Measurements from ENCODE around the gene TEP1. TPM values are rescaled to one million over a fixed set of nuclear protein-coding genes. Genes with fewer than 3 reads are reported as not detected.
"Not testable (repeated sequence)": the region's sequence is repeated elsewhere in the genome, so short reads cannot be mapped to it uniquely, and the experiment has no call there.

TEP1 gene
- polyA plus RNA-seq, 12 donors: 12.3 to 23.8 (median 18.8) TPM; not detected in 1

- DNase-seq: peak; percentile 100
These were observed 70.0 kb downstream of the TEP1 start, which contains the start of gene PARP2 for GRCh38 chr14:20343092-20343861. Gene PARP2 (plus strand): TSS chr14:20343635. CDS start chr14:20343642, 7 bp downstream.

- DNase-seq: no peak
These were observed 71.7 kb downstream of the TEP1 start for GRCh38 chr14:20341646-20342045.

GRCh38 chr14:20341032-20341431, 72.3 kb downstream of the TEP1 start:
- DNase-seq: not testable (repeated sequence)

- no peak for DNase-seq
These were observed 79.3 kb downstream of the TEP1 start for GRCh38 chr14:20334017-20334416.

- DNase-seq: no peak
These were observed 79.8 kb downstream of the TEP1 start for GRCh38 chr14:20333494-20333841.

GRCh38 chr14:20332788-20333493, 80.4 kb downstream of the TEP1 start, which contains the start of gene CCNB1IP1:
Gene CCNB1IP1 (minus strand): TSS chr14:20333279. CDS start chr14:20316523, 16,756 bp downstream.
- DNase-seq: peak; percentile 81

- DNase-seq: no peak
These were observed 80.9 kb downstream of the TEP1 start for GRCh38 chr14:20332431-20332787.

- no peak for DNase-seq
These were observed 82.2 kb downstream of the TEP1 start for GRCh38 chr14:20331053-20331613.

- no peak for DNase-seq
These were observed 83.9 kb downstream of the TEP1 start for GRCh38 chr14:20329355-20329754.

GRCh38 chr14:20328705-20329104, 84.6 kb downstream of the TEP1 start:
- DNase-seq: no peak

- DNase-seq: peak; percentile 76
These were observed 86.1 kb downstream of the TEP1 start for GRCh38 chr14:20327005-20327869.

- DNase-seq: no peak
These were observed 95.6 kb downstream of the TEP1 start for GRCh38 chr14:20317720-20318119.

Other genes with a start within 250 kb of the TEP1 start
- gene OR11G2, start 222.6 kb downstream of the TEP1 start, polyA plus RNA-seq (ENCODE audit: insufficient read length in 12 of 12): not detected
- gene OR11H6, start 189.8 kb downstream of the TEP1 start, polyA plus RNA-seq (ENCODE audit: insufficient read length in 12 of 12): not detected
- under 1 TPM in 7 of 12 donors, not detected in 5; 0.23 to 0.53 (median 0.35) TPM for gene OR11H7, start 184.5 kb downstream of the TEP1 start, polyA plus RNA-seq (ENCODE audit: insufficient read length in 12 of 12)
- gene OR11H4, start 174.2 kb downstream of the TEP1 start, polyA plus RNA-seq (ENCODE audit: insufficient read length in 12 of 12): not detected
- 10 to 100 TPM in 9 of 12 donors, 1 to 10 TPM in 2, not detected in 1; 8.5 to 14.9 (median 12.3) TPM for gene TTC5, start 107.5 kb downstream of the TEP1 start, polyA plus RNA-seq (ENCODE audit: insufficient read length in 12 of 12)
- 10 to 100 TPM in 11 of 12 donors, not detected in 1; 29.4 to 82.6 (median 67.0) TPM for gene CCNB1IP1, start 80.2 kb downstream of the TEP1 start, polyA plus RNA-seq (ENCODE audit: insufficient read length in 12 of 12)
- 10 to 100 TPM in 11 of 12 donors, not detected in 1; 17.2 to 52.0 (median 34.6) TPM for gene PARP2, start 69.9 kb downstream of the TEP1 start, polyA plus RNA-seq (ENCODE audit: insufficient read length in 12 of 12)
- 1 to 10 TPM in 8 of 12 donors, under 1 TPM in 3, not detected in 1; 0.67 to 3.1 (median 1.6) TPM for gene KLHL33, start 22.7 kb upstream of the TEP1 start, polyA plus RNA-seq (ENCODE audit: insufficient read length in 12 of 12)
- 10 to 100 TPM in 11 of 12 donors, not detected in 1; 21.1 to 55.6 (median 37.7) TPM for gene OSGEP, start 41.3 kb upstream of the TEP1 start, polyA plus RNA-seq (ENCODE audit: insufficient read length in 12 of 12)
- 100 to 1,000 TPM in 11 of 12 donors, not detected in 1; 131 to 222 (median 161) TPM for gene APEX1, start 41.7 kb upstream of the TEP1 start, polyA plus RNA-seq (ENCODE audit: insufficient read length in 12 of 12)
- gene PIP4P1, start 47.9 kb upstream of the TEP1 start, polyA plus RNA-seq (ENCODE audit: insufficient read length in 12 of 12): 10 to 100 TPM in 11 of 12 donors, not detected in 1; 16.8 to 33.2 (median 21.7) TPM
- 10 to 100 TPM in 8 of 12 donors, 1 to 10 TPM in 3, not detected in 1; 8.0 to 19.0 (median 10.9) TPM for gene PNP, start 55.9 kb upstream of the TEP1 start, polyA plus RNA-seq (ENCODE audit: insufficient read length in 12 of 12)
- gene RNASE10, start 92.0 kb upstream of the TEP1 start, polyA plus RNA-seq (ENCODE audit: insufficient read length in 12 of 12): under 1 TPM in 3 of 12 donors, not detected in 9; 0.12 to 0.39 (median 0.30) TPM
- gene RNASE9, start 147.5 kb upstream of the TEP1 start, polyA plus RNA-seq (ENCODE audit: insufficient read length in 12 of 12): not detected
- not detected for gene RNASE11, start 174.5 kb upstream of the TEP1 start, polyA plus RNA-seq (ENCODE audit: insufficient read length in 12 of 12)
- not detected for gene RNASE12, start 177.9 kb upstream of the TEP1 start, polyA plus RNA-seq (ENCODE audit: insufficient read length in 12 of 12)
- gene OR6S1, start 228.2 kb upstream of the TEP1 start, polyA plus RNA-seq (ENCODE audit: insufficient read length in 12 of 12): not detected